ENCODE data around the gene RIPK4. TPM values are rescaled to one million over a fixed set of nuclear protein-coding genes. Genes with fewer than 3 reads are reported as not detected.
A peak's percentile ranks its signal among the peaks of the same experiment; 100 is the strongest.

The RIPK4 gene
- total RNA-seq, 1 donor from 2014 or later: 51.1 TPM

- ATAC-seq: no peak
Measured at GRCh38 chr21:41753006-41753898, 13.6 kb downstream of the RIPK4 start.

GRCh38 chr21:41752231-41752681 is 14.6 kb downstream of the RIPK4 start:
- ATAC-seq: peak; percentile 68

DNA sequence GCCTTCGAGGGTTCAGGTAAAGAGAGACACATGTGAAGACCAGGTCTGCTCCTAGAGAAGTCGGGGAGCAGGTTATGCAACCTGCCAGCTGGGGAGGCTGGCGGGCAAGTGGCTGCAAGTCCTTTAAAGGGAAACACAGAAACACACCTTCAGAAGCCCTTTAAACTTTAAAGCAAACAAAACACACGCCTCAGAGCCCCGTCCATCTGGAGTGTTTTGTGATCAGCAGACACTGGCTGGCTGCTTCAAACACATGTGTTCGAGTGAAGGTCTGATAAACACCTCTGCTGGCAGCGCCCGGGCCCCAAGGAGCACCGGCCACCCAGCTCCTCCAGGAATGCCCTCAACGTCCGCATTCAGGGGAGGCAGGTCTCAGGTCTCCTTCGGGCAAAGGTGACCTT is 15.2 kb downstream of the RIPK4 start:
- peak; percentile 78 for ATAC-seq

- ATAC-seq: peak; percentile 1
Measured at GRCh38 chr21:41750532-41751151, 16.2 kb downstream of the RIPK4 start.

DNA sequence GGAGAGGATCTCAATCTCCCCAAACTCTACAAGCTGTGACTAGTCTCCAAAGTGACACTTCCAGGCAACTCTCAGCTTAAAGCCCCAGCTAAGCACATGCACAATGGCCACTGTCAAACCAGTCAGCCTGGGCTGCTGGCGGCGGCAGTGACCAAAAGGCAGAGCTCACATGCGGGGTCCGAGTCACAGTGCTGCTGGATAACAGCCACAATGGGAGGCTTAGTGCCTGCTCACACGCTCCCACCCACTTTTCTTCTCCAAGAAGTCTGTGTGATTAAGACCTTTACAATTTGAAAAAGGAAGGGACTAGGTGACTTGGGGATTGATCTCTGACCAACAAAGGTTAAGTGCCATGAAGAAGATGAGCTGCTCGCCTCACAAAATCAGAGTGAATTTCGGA is 16.8 kb downstream of the RIPK4 start:
- ATAC-seq: peak; percentile 58

DNA sequence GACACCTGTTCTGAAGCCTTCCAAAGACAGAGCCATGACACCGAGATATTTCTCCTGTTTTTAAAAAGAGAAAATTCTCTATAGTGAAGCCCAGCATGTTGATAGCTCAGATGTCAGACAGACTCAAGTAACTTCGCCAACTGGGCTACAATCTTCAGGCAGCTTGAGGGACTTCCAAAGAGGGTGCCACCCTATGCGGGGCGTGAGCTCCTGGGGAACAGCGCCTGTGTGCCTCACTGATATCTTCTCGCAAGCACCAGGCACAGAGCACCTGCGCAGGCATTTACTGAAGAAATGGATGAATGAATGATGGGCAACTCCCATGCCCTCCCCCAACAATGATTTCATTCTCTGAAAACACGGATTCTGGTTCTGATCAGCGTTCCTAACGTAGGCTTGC is 17.6 kb downstream of the RIPK4 start:
- ATAC-seq: no peak

- no peak for ATAC-seq
Measured at GRCh38 chr21:41747943-41748738, 18.7 kb downstream of the RIPK4 start.

DNA sequence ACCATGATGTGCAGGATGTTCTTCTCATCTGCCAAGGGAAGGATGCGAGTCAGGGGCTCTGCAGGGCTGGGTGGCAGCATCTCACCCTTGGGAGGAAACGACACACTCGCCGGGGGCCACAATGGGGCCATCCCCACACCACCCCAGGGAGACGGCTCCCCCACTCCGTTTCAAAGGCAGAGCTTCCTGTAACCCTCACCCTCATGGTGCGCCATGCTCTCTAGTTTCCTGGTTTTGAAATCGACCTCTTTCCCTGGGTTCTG is 20.2 kb downstream of the RIPK4 start:
- no peak for ATAC-seq

DNA sequence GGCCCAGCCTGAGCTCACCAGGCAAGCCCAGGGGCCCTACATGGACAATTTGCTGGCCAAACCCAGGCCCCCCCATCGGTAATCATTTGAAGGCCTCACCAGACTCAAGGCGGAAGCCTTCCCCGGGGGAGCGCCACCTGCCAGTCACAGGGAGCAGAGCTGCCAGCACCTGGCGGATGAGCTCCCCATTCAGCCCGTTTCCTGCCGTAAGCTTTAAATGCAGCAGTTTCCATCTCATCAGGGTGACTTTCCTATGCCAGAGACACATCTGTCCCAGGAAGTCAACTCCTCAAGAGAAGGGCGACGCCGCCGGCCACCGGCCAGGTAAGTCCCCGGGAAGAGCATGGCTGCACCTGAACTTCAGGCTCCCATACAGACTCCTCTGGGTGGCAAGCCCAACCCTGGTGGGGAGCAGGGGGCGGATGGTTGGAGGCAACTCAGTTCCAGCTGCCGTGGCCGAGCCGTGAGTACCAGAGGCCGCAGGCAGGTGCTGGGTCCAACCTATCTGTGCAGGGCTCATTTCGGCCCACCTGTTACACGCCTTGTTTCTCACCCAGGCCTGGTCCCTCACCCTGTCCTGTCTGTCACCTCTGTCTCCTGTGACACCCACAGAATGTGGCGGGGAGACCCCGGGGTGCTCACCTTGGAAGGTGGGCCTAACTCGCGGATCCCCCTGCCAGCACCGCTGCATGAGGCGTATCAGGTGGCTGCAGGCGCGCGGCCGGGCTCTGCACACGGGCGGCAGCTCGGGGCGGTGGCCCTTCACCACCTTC is 20.7 kb downstream of the RIPK4 start:
- no peak for ATAC-seq

GRCh38 chr21:41745026-41745820 is 21.6 kb downstream of the RIPK4 start:
- no peak for ATAC-seq

- no peak for ATAC-seq
Measured at GRCh38 chr21:41744028-41744930, 22.6 kb downstream of the RIPK4 start.

GRCh38 chr21:41743321-41744027 is 23.4 kb downstream of the RIPK4 start:
- peak; percentile 31 for ATAC-seq

DNA sequence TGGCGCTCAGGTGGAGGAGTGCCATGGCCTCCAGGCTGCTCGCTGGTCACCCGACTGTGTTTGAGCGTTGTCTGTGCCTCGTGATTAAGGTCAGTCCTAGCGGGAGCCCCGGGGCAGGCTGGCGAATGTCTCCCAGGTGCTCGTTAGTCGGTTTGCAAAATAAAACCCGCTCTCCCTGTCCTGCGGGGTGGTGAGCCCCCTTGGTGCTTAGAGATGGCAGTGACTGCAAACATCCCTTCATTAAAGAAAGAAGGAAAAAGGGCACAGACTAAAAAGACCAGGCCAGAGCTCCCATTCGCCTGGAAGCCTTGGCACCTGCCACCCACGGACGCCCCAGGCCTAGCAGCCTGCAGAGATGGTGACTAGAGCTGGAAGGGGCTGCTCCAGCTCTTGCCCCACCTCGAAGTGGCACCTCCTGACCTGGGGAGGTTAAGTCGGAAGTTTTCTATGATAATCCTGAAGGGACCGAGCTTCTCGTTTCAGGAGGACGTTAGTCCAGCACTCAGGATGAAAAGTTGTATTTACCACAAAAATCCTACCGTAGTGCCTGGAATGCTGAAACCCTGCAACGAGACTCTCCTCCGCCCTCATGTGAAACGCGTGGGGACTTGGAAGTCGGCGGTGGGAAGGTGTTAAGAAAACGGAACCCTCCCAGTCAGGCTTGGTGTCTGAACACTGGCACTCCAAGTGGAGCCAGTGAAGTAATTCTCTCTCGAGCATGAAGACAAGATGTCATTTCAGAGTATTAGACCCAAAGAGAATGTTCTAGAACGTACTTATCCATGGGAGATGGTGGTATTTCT is 24.6 kb downstream of the RIPK4 start:
- peak; percentile 1 for ATAC-seq

DNA sequence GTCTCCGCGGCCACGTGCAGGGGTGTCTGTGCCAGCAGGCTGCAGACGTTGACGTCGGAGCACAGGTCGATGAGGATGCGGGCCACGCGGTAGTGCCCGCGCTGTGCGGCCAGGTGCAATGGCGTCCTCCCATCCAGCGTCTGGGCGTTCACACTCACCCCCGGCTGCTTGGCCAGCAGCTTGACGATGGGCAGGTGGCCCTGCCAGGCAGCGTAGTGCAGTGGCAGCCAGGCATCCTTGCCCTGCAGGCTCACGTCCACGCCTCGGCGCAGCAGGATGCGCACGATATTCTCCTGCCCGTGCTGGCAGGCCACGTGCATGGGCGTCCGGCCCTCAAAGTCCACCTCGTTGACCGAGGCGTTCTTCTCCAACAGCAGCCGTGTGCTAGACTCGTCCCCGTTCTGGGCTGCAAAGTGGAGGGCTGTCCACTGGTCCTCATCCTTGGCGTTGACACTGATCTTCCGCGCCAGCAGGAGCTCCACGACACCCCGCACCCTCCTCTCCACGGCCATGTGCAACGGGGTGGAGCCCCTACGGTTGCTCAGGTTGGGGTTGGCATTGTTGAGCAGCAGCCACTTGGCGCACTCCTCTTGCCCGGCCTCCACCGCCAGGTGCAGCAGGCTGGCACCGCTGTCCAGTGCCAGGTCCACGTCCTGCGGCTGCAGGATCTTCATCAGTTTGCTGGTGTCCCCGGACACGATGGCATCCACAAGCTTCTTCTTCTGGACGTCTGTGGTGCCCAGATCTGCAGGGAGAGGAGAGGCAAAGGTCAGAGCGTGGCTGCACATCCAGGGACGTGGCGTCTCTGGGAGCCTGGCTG is 25.4 kb downstream of the RIPK4 start:
- ATAC-seq: peak; percentile 5

GRCh38 chr21:41740604-41741252 is 26.1 kb downstream of the RIPK4 start:
- no peak for ATAC-seq

DNA sequence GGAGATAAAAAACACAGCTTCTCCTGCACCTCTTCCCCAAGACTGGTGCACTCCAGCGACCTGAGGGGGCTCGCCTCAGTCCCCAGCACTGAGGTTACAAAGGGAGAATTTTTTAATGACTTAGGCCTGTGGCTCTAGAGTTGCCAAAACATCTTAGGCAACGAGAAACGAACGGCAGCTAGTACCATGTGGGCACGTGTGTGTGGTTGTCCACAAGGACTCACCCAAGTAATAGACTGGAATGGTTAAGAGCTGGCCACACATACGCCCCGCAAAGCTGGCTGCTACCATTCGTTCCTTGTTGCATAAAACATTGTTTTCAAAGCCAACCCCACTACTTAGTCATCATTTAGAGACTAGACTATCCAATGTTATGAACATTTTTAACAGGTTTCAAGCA is 26.9 kb downstream of the RIPK4 start:
- no peak for ATAC-seq

DNA sequence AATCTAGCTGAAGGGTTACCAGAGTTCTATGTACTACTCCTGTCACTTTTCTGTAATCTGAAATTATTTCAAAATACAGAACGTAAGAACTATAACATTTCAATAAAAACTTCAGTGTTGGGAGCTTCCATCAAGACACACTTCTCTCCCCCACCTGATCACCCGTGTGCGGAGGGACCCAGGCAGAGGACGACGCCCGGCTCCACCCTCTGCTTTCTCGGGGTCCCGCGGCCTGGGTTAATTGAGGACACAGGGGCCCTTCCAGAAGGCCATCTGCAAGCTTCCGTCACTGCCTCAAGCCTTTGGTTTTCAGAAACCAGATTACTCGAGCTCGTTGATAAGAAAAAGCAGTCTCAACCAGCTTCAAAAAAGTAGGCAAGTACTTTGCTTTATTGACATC is 27.8 kb downstream of the RIPK4 start:
- no peak for ATAC-seq

All from esophagus mucosa (tissue), 1 donor.